Body of pancreas (tissue), 4 donors: ENCODE data around the gene DNAJC11. TPM values are rescaled to one million over a fixed set of nuclear protein-coding genes. Genes with fewer than 3 reads are reported as not detected.

Source experiments
- ATAC-seq: fragments of 150-250 bp; one replicate; pipeline ENCODE4 v1.9.1; 2016
- DNase-seq, 4 donors: peaks; one replicate each; pipeline ENCODE4 v3.0.0-alpha.2; 2019
- H3K27ac ChIP-seq, 4 donors: fragments of 200-600 bp; sonication (generic); 1 replicate in 3 of 4; 2 replicates in 1 of 4; pipeline versions ENCODE4 v1.5.1 to v1.6.1; 2016 to 2019; ENCODE audit warnings: mild to moderate bottlenecking in 1 of 4, mixed read lengths in 1 of 4, moderate library complexity in 1 of 4
- H3K27me3 ChIP-seq, 2 donors: fragments of 200-600 bp; sonication (generic); one replicate each; pipeline ENCODE4 v1.6.0; 2016; ENCODE audit warnings: mild to moderate bottlenecking in 1 of 2
- H3K36me3 ChIP-seq, 2 donors: fragments of 200-600 bp; sonication (generic); replicated peaks in 1 of 2; 2 replicates each; pipeline ENCODE4 v1.5.1; 2016; ENCODE audit warnings: low read depth in 2 of 2; ENCODE audit not compliant: insufficient read depth in 1 of 2
- H3K4me1 ChIP-seq: fragments of 200-600 bp; sonication (generic); one replicate; pipeline ENCODE4 v1.6.0; 2016
- H3K4me3 ChIP-seq, 2 donors: fragments of 200-600 bp; sonication (generic); 1 replicate in 1 of 2; 2 replicates in 1 of 2; pipeline ENCODE4 v1.5.1; 2016 to 2019
- H3K9me3 ChIP-seq, 3 donors: fragments of 200-600 bp; sonication (generic); 1 replicate in 2 of 3; 2 replicates in 1 of 3; pipeline ENCODE4 v1.5.1; 2016
- POLR2A ChIP-seq, 3 donors: fragments of 450-650 bp; IDR thresholded peaks; one replicate each; pipeline ENCODE4 v1.6.1; 2016; ENCODE audit warnings: antibody characterized with exemption in 3 of 3, mild to moderate bottlenecking in 2 of 3
- WGBS, 2 donors: methylation state at CpG; one replicate each; pipeline ENCODE4 v1.1.5; 2017; 5-methylcytosine and 5-hydroxymethylcytosine counted together
- intact Hi-C: fragments of 100-400 bp; cut with DNase I; formaldehyde crosslinking; loops from one replicate; pipeline ENCODE4 v1.15.1; 2023
- total RNA-seq, 2 donors: library from RNA; depleted of rRNA; stranded (reverse); fragments of >200 nt; gene quantifications; one replicate each; pipeline ENCODE4 v1.1.0, GENCODE V29; 2016
- TF ChIP-seq, protein P1 (sequence below), 7 experiments: fragments of 450-650 bp in 4 of 7; fragments of 200-600 bp in 3 of 7; sonication (generic) in 3 of 7; IDR thresholded peaks; one replicate each; pipeline ENCODE4 v1.5.1; 2016 to 2019; ENCODE audit warnings: antibody characterized with exemption in 7 of 7

Gene DNAJC11
- total RNA-seq, 2 donors from 2014 or later, result 16.1 to 88.3 TPM

DNA sequence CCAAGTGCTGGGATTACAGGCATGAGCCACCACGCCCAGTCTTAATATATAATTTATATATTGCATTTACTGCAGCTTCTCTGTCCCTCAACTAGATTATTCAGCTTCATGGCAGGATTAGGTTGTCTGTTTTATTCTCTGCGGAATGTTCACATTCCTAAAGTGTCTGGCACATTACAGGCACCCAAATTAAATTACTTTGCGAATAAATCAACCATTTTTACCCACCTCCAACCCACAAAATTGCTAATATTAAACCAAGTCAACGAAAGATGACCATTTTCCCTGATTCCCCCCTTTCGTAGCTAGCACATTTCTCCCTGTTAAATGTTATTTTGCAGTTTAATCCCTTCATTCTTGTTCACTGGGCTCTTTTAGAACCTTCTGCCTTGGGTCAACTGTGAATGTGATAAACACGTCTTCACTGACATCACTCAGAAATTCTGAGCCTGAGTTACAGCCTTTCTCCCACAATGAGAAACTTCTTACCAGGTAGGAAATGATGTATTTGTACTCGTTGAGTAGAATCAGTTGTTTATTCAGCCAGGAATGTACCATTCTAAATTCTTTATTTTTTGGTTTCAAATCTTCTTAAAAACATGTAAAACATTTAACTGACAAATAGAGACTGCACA is 41.1 kb downstream of the DNAJC11 start:
- DNase-seq (no peak), ATAC-seq (no peak)
- Histone ChIP-seq H3K27me3 (no peaks in the 10 kb centered on the region), H3K27ac (no peak overlapping the region), H3K9me3 (no peaks in the 10 kb centered on the region), H3K4me1 (no peaks in the 10 kb centered on the region), H3K36me3 (no peaks in the 10 kb centered on the region), H3K4me3 (no peak overlapping the region)
- TF ChIP-seq POLR2A (IDR thresholded peaks at IDR 0.05), result no peak
- TF ChIP-seq, protein P1, sequence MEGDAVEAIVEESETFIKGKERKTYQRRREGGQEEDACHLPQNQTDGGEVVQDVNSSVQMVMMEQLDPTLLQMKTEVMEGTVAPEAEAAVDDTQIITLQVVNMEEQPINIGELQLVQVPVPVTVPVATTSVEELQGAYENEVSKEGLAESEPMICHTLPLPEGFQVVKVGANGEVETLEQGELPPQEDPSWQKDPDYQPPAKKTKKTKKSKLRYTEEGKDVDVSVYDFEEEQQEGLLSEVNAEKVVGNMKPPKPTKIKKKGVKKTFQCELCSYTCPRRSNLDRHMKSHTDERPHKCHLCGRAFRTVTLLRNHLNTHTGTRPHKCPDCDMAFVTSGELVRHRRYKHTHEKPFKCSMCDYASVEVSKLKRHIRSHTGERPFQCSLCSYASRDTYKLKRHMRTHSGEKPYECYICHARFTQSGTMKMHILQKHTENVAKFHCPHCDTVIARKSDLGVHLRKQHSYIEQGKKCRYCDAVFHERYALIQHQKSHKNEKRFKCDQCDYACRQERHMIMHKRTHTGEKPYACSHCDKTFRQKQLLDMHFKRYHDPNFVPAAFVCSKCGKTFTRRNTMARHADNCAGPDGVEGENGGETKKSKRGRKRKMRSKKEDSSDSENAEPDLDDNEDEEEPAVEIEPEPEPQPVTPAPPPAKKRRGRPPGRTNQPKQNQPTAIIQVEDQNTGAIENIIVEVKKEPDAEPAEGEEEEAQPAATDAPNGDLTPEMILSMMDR (IDR thresholded peaks at IDR 0.05), result no peak
- 79 to 80% methylated on average over 7 of the region's 7 CpGs for WGBS, 2 donors
- intact Hi-C loops, result no loop called here

DNA sequence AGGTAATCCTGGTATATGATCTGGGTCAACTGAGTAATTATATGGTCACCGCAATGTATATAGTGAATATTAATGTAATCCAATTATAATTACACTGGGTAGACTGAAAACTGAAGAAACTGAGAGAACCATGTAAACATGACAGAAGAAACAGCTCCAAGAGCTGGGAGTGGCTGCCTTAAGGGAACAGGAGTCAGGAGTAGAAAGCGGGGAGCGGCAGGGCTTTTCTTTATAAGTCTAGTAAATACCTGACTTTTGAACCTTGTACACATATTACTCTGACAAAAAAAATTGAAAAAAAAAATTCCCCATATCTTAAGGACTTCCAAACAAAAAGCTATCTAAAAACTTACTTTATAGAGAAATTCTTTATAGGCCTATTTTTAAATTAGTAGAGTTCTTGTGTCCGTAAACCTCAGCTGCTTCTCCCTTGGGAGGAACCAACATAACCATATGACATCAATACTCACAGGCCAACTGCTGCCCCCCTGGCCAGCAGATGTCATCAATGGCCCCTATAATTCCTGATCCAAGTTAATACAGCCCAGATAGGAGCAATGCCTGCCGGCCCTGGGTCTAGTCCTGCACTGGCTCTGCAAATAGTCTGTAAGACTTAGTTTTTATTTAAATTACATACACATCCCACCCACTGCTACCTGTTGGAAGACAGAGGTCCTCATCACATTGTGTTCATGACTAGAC is 43.1 kb downstream of the DNAJC11 start:
- no peak overlapping the region for H3K27ac ChIP-seq
- H3K27me3 ChIP-seq, result no peaks in the 10 kb centered on the region
- no peak for DNase-seq
- no peak overlapping the region for H3K4me3 ChIP-seq
- H3K36me3 ChIP-seq, result peaks cover 0 to 4% of the 10 kb centered on the region in 2 donors
- no peaks in the 10 kb centered on the region for H3K4me1 ChIP-seq
- intact Hi-C loops, result no loop called here
- WGBS, 2 donors, result 88 to 90% methylated on average over 5 of the region's 5 CpGs
- no peak for TF ChIP-seq POLR2A (IDR thresholded peaks at IDR 0.05)
- TF ChIP-seq, protein P1 (IDR thresholded peaks at IDR 0.05), result no peak
- no peaks in the 10 kb centered on the region for H3K9me3 ChIP-seq
- ATAC-seq, result no peak

DNA sequence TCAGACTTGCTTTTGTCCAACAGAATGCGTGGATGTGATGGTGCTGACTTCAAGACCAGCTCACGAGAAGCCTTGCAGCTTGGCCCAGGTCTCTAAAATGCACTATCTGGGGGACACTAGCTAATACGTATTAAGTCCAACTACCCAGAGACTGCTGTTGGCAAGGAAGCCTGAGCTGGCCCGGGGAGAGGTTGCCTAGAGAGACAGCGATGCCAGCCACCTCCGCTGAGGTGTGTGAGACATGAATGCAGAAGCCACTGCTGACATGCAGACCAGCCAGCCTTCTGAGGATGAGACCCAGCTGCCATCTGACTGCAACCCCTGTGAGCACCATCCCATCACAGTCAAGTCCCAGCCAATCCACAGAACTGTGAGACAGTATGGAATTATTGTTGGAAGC is 44.5 kb downstream of the DNAJC11 start:
- TF ChIP-seq, protein P1 (IDR thresholded peaks at IDR 0.05), result no peak
- TF ChIP-seq POLR2A (IDR thresholded peaks at IDR 0.05), result no peak

DNA sequence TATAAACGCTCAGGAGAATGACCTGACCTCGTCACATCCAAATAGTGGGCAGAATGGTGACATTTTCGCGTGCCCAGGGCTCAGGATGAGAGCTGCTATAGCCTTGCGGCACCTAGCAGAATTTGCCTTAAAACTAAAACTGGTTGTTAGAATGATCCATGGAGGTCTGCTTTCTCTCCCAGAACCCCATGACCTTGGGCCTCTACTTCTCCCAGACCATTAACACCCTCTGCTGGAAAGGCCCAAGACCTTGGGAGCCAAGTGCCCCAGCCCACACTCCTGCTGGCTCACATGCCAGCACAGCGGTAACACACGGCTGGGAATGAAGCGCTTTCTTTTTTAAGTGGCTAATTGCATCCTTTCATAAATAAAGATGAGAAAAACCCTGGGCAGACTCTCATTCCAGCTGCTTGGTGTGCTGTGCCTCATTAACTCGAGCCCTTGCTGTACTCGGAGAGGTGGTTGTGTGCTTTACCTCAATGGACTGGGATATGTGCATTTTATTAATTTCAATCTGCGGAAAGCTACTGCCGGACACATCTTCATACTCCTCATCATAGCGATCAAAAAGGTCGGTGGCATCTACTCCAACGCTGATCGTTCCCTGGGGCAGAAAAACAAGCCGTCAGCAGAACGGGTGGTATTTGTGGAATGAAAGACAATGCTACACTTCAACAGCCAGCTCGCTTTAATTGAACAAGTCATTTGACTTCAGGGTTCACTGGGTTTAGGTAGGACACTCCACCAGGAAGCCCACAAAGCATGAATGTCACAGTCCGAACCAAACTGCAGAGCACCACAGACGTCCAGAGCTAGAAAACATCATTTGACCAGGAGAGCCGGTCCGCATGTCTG is 48.0 kb downstream of the DNAJC11 start:
- peaks cover 0 to 8% of the 10 kb centered on the region in 2 donors for H3K36me3 ChIP-seq

More for the DNA sequence above, 44.5 kb downstream of the DNAJC11 start:
- no peak for ATAC-seq
- WGBS, 2 donors, result 82 to 87% methylated on average over 3 to 6 of the region's 6 CpGs
- Histone ChIP-seq H3K9me3 (no peaks in the 10 kb centered on the region), H3K27ac (no peak overlapping the region), H3K4me1 (no peaks in the 10 kb centered on the region), H3K27me3 (no peaks in the 10 kb centered on the region), H3K4me3 (no peak overlapping the region), H3K36me3 (peaks cover 0 to 8% of the 10 kb centered on the region in 2 donors)
- intact Hi-C loops, result no loop called here
- DNase-seq, result no peak

More for the DNA sequence above, 48.0 kb downstream of the DNAJC11 start:
- Histone ChIP-seq H3K27me3 (no peaks in the 10 kb centered on the region), H3K4me3 (no peak overlapping the region), H3K4me1 (no peaks in the 10 kb centered on the region), H3K9me3 (no peaks in the 10 kb centered on the region), H3K27ac (no peak overlapping the region)
- DNase-seq (no peak), ATAC-seq (no peak)
- whole genome bisulfite sequencing, 2 donors, result 83 to 87% methylated on average over 23 of the region's 23 CpGs
- intact Hi-C loops, result no loop called here
- TF ChIP-seq POLR2A (IDR thresholded peaks at IDR 0.05), result no peak
- TF ChIP-seq, protein P1 (IDR thresholded peaks at IDR 0.05), result no peak
